Suppressor macrophage treated with lipopolysaccharide for 4 hours (primary cell): ENCODE data around the gene BTNL9.
"Not testable (repeated sequence)": the region's sequence is repeated elsewhere in the genome, so short reads cannot be mapped to it uniquely, and the experiment has no call there.

Experiments
- DNase-seq: peaks from one replicate; pipeline ENCODE4 v3.0.0-alpha.2; 2020

Gene BTNL9

DNA sequence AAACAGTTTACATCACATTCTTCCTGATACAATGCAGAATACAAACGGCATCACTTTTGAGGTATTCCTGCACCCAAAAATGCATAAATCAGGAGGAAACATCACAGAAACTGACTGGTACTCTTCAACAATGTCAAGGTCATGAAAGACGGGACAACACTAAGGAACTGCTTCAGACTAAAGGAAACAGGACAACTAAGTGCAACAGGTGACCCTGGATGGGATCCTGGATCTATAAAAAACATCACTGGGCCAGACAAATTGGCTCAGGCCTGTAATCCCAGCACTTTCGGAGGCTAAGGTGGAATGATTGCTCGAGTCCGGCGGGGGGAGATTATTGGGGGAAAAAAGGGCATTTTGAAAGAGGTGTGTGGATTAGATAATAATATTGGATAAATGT is 22.6 kb downstream of the BTNL9 start:
- DNase-seq: no peak

DNA sequence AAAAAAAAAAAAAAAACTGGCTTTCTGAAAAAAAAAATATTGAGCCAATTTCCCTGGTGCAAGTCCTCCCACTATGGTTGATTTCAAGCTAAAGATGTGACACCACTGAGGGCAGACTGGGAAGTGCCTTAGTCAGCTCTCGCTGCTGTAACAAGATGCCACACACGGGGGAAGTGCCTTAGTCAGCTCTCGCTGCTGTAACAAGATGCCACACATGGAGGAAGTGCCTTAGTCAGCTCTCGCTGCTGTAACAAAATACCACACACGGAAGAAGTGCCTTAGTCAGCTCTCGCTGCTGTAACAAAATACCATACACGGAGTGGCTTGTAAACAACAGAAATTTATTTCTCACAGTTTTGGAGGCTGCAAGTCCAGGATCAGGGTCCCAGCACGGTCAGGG is 23.4 kb downstream of the BTNL9 start:
- DNase-seq: no peak

DNA sequence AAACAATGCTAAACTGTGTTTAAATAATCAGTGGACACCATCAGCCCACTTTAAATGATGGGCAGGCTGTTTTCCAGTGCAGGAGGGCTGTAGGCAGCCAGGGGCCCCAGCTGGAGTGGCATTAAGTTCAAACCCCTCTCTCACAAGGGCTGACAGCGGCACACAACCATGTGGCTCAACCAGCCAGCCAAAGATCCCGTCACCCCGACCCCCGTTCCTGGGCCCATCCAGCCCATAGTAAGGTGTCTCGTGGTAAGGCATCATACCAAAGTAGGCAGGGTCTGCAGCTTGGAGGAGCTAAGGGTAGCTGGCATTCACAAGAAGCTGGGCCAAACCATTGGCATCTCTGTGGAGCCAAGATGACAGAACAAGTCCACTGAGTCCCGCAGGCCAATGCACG is 24.9 kb downstream of the BTNL9 start:
- DNase-seq: no peak

DNA sequence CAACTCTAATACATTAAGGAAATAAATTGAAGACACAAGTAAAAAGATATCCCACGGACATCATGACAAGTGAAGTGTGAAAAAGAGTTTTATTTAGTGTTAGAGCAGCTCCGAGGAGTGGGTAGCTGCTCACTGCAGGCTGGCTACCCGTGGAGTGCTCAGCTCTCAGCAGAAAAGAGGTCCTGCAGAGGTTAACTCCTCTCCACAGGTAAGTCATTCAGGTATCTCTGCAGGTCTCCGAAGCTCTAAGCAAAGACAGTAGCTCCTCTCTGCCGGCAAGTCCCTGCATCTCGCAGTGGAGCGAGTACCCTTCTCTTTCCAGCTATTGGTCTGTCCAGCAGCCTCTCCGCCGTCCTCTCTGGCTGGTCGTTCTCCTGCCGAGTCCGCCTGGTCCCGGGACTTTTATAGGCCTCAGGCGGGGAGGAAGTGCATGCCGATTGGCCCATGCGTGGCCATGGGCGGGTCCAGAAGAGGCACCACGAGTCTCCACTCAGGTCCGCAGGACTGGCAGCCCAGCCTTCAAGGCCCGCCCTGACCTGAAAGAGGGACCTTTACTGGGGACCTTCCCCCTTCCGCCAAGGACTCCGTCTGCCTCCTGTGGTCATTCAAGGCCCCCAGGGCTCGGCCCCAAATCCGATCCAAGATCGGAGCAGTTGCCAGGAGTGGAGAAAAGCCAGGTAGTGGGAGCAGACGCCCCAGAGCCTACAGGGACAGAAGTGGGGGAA is 29.9 kb downstream of the BTNL9 start:
- no peak for DNase-seq

DNA sequence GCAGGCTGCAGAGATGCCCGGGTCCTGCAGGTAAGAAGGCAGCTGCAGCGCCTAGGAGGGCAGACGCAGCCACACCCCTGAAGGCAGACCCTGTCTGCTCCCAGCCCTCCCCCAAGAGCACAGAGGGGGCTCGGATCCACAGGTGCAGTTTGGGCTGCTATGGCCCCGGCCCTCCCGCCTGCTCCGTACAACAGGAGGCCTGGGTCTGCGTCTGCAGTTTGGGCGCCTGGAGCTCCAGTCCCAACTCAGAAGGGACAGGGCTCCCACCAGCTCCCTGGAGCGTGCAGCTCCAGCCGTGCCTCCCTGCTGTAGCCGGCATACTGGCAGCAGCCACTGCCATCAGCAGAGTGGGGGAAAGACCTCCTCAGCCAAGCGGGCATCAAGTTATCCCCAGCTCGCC is 30.5 kb downstream of the BTNL9 start:
- no peak for DNase-seq

DNA sequence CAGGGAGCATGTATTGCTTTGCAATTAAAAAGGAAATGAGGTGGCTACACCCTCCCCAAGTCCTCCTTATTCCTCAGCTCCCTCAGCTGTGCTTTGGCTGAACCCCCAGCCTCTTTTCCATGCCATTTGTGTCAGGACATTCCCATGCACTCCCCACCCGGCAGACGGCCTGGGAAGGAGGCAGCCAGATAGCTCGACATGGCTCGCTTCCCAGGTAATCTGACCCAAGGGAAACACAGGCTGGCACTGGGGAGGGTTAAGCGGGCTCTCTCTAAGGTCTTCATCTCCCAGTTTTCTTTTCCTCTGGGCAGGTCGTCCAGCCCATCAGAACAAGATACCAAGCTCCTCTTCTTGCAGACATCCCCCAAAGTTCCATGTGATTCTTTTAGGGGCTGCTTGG is 31.2 kb downstream of the BTNL9 start:
- no peak for DNase-seq

DNA sequence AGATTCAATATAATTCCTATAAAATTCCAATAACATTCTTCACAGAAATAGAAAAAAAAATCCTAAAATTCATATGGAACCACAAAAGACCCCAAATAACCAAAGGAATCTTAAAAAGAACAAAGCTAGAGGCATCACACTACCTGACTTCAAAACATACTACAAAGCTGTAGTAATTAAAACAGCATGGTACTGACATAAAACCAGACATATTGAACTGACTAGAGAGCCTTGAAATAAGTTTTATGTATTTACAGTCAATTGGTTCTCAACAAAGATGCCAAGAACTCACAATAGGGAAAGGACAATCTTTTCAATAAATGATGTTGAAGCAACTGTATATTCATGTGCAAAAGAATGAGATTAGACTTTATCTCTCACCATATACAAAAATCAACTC is 36.9 kb downstream of the BTNL9 start:
- no peak for DNase-seq

DNA sequence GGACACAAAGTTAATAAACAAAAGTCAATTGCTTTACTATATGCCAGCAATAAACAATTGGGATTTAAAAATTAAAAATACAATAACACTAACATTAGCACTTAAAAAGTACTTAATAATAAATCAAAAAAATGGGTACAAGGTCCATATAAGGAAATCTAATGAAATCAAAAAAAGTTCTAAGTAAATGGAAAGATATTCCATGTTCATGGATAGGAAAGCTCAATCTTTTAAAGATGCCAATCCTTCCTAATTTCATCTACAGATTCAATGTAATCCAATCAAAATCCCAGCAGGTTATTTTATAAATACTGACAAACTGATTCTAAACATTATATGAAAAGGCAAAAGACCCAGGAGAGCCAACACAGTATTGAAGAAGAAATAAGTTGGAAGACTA is 41.9 kb downstream of the BTNL9 start:
- DNase-seq: no peak

DNA sequence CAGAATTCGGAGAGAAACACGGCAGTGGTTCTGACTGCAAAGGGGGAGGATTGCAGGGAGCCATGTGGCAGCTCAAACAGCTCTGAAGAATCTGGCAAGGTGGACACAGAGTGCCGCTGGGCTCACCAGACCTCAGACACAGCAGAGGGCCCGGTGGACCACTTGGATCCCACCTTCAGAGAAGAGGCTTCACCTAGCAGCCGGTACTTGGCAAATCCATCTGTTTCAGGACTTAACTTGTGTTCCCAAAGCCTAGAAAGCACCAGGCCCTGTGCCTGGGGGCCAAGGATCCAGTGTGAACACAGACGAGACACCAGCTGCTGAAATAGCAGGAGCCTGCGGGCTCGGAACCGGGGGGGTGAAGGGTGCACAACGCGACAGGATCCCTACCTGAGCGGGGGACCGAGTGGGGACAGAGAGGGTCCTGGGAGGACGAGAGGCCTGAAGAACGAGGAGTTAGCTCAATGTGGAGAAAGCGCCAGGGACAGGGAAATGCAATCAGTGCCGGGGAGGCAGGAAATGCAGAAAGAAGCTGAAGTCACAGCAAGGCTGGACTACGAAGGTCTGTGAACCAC is 44.6 kb downstream of the BTNL9 start:
- no peak for DNase-seq

DNA sequence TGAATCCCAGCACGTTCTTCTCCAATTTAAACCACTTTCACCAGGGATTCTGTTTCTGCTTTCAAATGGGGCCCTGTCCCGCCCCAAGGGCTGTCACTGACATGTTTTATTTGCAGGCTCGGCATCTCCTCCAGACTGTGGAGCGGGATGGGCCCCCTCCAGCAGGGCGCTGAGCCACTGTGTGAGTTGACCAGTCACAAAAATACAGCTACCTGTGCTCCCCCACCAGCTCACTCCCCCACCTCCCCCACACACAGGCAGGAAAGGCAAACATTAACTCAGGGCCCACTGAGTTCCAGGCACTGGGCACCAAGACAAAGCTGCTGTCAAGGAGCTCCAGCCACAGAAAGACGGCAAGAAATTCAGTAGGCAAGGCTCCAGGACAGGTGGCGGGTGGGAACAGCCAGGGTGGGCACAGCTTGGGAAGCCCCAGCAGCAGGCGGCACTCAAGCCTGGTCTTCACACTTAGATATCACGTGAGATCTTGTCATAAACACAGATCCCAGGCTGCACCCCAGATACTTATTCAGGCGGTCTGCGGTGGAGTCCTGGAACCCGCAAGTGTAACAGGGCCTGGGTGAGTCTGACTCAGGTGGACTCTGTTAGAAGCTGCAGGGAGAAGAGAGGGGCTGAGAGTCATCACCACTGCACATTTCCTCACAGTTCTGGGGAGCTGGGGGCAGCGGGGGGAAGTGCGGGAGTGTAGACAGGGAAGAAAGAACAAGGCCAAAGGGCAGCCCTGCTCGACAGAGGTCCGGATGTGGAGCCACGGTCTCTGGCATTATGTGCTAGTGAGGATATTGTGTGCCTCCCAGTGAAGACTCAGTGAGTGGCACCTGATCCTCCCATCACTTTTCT is 46.2 kb downstream of the BTNL9 start:
- no peak for DNase-seq

DNA sequence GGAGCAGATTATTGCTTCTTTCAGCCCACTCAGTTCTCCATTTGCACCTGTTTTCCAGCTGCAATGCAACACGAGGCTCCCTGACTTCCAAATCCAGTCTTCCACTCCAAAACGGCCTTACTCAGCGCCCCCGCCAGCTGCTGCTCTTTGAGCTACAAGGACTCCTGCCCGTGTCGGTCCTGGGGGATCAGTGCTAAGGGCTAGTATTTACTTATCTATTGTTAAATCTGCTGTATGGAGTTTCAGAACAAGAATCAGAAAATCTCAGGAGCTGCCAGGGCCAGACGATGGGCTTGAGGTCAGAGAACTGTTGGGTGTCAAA is 46.8 kb downstream of the BTNL9 start:
- DNase-seq: no peak

DNA sequence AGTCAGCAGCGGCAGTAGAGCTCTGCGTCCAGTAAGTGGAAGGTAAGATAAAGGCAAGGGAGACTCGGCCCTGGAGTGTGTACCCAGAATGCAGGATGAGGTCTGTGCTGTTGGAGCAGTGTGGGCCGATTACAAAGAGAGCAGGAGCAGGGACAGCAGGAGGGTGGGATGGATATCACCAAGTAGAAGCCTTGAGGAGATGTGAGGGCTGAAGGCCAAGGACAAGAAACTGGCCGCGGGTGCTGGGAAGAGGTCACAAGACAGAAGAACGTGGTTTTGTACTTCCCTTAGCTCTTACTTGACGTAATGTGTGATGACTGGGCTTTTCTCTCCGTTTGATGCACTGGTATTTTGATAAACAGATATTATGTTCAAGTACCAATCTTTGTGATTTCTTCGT is 47.2 kb downstream of the BTNL9 start:
- peak; percentile 9 for DNase-seq

DNA sequence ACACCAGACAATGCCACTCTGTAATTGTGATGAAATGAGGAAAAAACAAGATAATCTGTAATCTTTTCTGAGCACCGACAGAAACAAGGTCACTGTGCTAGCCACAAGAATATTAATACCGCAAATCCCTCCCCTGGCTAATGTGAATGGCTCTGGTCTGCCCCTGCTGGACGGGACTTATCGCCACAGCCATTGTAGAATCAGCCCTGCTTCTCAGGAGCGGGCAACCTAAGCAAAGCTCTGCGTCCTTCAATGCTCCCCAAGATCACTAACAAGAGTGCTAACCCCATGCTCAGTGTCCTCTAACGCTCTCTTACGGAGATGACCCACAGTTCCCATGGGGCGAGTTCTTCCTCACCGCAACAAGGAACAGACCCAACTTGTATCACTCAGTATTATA is 48.2 kb downstream of the BTNL9 start:
- DNase-seq: no peak

DNA sequence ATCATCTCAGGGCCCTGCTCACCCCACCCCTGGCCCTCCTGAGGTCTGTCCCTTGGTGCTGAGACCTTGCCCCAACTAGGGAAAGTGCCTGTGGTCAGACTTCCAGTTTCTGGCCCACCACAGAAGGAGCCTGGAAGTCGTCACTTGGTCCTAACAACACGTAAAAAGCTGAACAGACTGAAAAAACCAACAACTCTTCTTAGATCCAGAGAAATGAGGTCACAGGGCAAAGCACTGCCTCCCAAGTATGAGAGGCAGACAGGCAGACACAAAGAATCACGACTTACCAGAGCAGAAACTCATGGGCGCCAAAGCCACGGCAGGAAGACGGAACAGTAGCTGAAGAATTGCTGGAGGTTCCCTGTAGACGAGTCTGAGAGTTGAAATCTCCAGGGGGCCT is 52.4 kb downstream of the BTNL9 start:
- no peak for DNase-seq

DNA sequence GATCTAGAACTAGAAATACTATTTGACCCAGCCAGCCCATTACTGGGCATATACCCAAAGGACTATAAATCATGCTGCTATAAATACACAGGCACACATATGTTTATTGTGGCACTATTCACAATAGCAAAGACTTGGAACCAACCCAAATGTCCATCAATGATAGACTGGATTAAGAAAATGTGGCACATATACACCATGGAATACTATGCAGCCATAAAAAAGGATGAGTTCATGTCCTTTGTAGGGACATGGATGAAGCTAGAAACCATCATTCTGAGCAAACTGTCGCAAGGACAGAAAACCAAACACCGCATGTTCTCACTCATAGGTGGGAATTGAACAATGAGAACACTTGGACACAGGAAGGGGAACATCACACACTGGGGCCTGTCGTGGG is 55.1 kb downstream of the BTNL9 start:
- not testable (repeated sequence) for DNase-seq

DNA sequence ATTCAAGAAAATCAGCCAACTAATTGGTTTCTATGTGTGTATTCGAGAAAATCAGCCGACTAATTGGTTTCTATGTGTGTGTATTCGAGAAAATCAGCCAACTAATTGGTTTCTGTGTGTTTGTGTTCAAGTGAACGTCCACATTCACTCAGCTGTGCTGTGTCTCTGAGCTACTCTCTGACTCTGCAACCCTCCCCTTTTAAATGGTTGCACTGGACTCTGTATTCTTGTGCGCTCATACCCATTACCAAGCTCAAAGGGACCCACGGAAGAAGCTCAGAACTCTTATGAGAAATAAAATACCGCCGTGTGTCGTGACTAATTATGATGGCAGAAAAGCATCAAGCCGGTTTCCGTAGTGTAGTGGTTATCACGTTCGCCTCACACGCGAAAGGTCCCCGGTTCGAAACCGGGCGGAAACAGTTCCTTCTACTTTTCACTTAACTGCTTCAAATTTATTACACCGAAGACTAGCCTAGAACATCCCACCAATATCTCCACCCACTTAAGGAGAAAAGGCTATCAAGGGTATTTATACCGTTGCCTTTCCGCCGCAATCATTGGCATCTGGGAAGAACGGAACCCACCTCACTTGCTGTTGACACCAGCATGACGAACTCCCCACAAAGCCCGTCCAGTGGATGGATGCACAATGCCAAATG is 56.8 kb downstream of the BTNL9 start:
- DNase-seq: not testable (repeated sequence)

DNA sequence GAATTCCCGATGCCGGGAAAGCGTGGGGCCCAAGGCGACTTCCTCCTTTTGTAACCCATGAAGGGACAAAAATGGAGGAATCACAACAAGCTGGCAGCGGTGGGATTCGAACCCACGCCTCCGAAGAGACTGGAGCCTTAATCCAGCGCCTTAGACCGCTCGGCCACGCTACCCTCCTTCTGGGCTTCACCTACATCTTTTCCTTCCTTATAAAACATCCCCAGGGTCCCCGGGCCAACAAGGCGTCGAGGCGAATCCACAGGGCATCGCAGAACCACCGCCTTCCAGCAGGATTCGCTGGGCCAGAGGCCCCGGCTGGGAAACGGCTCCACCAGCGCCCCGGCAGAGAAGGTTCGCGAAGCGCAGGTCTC is 57.3 kb downstream of the BTNL9 start:
- DNase-seq: not testable (repeated sequence)

DNA sequence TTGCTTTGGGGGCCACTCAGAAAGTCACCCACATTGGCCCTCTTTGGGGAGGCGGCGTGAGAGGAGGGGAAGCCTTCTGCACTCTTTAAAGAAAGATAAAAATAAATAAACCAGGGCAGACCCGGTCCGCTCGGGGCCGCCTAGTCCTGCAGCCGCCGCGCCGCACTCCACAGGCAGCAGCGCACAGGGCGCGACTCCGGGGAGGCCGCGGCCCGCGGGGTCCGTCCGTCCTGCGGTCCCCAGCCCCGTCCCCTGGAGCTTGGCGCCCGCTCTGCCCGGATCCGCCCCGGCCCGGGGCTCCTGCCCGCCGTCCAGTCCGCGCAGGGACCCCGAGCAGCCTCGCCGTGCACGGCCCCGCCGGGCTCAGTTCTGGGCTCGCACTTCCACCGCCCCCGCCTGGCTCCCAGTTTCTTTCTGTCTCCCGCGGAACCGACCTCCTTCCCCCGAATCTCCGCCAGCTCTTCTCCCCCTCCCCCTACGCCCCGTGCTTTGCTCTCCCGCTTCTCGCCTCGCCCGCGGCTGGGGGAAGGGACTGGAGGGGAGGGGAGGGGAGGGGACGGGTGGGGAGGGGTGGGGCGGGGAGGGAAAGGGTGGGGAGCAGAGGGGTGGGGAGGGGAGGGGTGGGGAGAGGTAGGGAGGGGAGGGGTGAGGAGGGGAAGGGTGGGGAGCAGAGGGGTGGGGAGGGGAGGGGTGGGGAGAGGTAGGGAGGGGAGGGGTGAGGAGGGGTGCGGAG is 57.9 kb downstream of the BTNL9 start:
- DNase-seq: not testable (repeated sequence)

DNA sequence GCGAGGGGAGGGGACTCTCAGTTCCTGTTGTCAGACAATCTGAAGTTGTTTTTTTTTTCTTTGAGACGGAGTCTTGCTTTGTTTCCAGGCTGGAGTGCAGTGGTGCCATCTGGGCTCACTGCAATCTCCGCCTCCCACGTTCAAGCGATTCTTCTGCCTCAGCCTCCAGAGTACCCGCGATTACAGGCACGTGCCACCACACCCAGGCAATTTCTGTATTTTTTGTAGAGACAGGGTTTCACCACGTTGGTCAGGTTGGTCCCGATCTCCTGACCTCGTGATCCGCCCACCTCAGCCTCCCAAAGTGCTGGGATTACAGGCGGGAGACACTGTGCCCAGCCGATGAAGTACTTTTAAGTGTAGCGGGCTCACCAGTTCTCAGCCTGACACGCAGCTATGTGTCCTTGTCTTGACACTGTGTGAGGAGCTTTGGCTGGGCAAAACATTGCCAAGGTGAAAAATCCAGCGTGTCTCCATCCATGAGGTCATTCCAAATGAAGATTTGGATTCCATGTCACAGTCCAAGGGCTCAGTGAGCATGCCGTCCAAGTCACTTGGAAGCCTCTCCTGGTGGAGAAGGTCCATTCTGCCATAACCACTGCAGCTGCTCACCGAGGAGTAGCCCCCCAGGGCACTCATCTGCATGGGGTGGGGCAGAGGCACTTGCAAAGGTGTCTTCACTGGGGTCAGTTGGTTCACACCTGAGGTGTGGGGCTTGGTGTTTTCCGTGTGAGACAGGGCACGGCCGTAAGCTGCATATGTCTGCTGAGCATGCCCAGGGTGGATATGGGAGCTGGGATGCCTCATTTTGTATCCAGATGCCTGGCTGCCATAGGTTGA is 58.9 kb downstream of the BTNL9 start:
- DNase-seq: no peak

DNA sequence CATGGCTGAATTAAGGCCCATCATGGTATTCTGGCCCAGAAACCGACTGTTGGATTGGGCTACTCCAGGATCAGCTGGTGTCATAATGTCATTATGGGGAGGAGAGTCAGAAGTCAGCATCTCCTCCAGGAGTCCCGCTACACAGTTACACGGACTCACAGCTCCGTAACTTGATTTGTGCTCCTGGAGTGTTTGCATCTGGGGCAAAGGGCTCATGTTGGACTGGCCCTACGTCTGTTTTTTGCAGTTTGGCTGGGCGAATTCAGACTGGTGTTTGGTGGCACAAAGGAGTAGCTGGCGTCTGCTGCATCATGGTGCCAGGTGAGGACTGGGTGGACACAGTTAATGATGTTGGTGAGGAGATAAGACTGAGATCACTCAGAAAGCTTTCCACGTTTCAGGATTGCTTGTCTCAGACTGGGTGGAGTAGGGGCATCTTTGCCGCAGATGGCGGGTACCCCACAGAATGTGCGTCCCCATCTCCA is 59.6 kb downstream of the BTNL9 start:
- DNase-seq: no peak

DNA sequence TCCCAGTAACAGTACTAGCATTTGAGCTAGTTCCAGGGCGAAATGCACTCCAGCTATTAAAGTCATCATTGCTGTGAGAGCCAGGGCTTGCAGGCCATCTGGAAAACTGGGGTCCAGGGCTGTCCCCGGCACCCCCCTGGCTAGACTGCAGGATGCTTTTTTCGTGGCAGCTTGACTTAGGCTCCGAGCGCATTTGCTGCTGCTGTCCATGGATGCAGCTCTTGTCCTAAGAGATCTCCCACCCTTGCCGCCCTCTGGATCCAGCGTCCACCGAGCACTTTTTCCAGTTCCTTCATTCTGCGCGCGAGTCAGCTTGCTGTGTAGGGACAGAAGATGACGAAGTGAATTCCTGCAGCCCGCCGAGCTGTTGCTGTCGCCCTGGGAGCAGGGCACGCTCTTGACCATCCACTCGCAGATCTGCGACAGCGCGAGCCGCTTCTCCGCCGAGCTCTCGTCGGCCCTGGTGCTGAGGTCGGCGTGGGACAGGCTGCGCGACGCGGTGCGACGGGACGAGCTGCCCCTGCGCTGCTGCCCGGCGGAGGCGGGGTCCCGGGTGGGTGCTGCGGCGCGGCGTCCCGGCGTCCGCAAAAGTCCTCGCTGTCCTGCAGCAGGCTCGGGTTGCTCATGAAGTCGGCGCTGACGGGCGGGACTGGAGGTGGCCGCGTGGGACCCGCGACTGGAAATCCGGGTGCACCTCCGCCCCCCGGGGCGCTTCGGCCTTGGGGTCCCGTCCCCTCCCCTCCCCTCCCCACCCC is 60.2 kb downstream of the BTNL9 start:
- DNase-seq: no peak
